MCF 10A (cell line): ENCODE data around the gene OR4C45. TPM values are rescaled to one million over a fixed set of nuclear protein-coding genes. Genes with fewer than 3 reads are reported as not detected.
A peak's percentile ranks its signal among the peaks of the same experiment; 100 is the strongest.
"Not testable (repeated sequence)": the region's sequence is repeated elsewhere in the genome, so short reads cannot be mapped to it uniquely, and the experiment has no call there.

ENCODE experiments used
- BruUV-seq: library from RNA; stranded (reverse); fragments of 400-500 nt; replicated peaks from 2 replicates; lab custom pipeline; 2021; lab: Mats Ljungman, UMichigan
- CTCF ChIA-PET: fragments of 300-600 bp; sonication (Branson Sonifier 250); formaldehyde crosslinking; extraction: SDS; loops from one replicate; lab custom pipeline; 2021; ENCODE audit warnings: antibody characterized with exemption, inconsistent platforms; lab: Yijun Ruan, JAX
- POLR2A ChIA-PET: fragments of 300-600, 350-650 bp; sonication (Branson Sonifier 250); formaldehyde crosslinking; extraction: SDS; loops from one replicate; lab custom pipeline; 2020; ENCODE audit warnings: antibody characterized with exemption, inconsistent platforms; lab: Yijun Ruan, JAX
- DNase-seq: peaks from one replicate; pipeline ENCODE4 v3.0.0-alpha.2; 2018; ENCODE audit not compliant: unreplicated experiment
- H3K27ac Mint-ChIP-seq: one replicate; pipeline ENCODE4 v1.8.0; 2022; ENCODE audit warnings: mild to moderate bottlenecking, low read depth, mixed read lengths; ENCODE audit not compliant: unreplicated experiment
- H3K27me3 Mint-ChIP-seq: one replicate; pipeline ENCODE4 v1.8.0; 2022; ENCODE audit warnings: mixed read lengths; ENCODE audit not compliant: insufficient read depth, unreplicated experiment
- H3K36me3 Mint-ChIP-seq: one replicate; pipeline ENCODE4 v1.8.0; 2022; ENCODE audit warnings: mild to moderate bottlenecking, moderate library complexity, mixed read lengths; ENCODE audit not compliant: insufficient read depth, unreplicated experiment
- H3K4me1 Mint-ChIP-seq: one replicate; pipeline ENCODE4 v1.8.0; 2022; ENCODE audit warnings: mixed read lengths; ENCODE audit not compliant: insufficient read depth, unreplicated experiment
- H3K4me3 Mint-ChIP-seq: one replicate; pipeline ENCODE4 v1.8.0; 2022; ENCODE audit warnings: mild to moderate bottlenecking, moderate library complexity, mixed read lengths; ENCODE audit not compliant: unreplicated experiment
- H3K9me3 Mint-ChIP-seq: one replicate; pipeline ENCODE4 v1.8.0; 2022; ENCODE audit warnings: mixed read lengths; ENCODE audit not compliant: unreplicated experiment
- intact Hi-C: fragments of 100-400 bp; cut with micrococcal nuclease; formaldehyde crosslinking; loops from 2 replicates; pipeline ENCODE4 v1.14.1; 2022
- total RNA-seq: library from RNA; stranded (reverse); gene quantifications from 2 replicates; pipeline ENCODE4 v1.2.3, GENCODE V29; 2022
- TF ChIP-seq, protein P1 (sequence below): fragments of 200-600 bp; IDR thresholded peaks from one replicate; pipeline ENCODE4 v1.8.0; 2022; ENCODE audit warnings: antibody characterized with exemption, mild to moderate bottlenecking; ENCODE audit not compliant: unreplicated experiment

Gene OR4C45
- total RNA-seq, 1 experiment from 2014 or later = not detected

- DNase-seq = peak; percentile 3
- CTCF ChIA-PET = no interaction called here
- BruUV-seq = no TSS peak
- H3K4me3 Mint-ChIP-seq = no peak overlapping the region
- H3K27ac Mint-ChIP-seq = no peak overlapping the region
- intact Hi-C loops = no loop called here
- H3K36me3 Mint-ChIP-seq = no peaks in the 10 kb centered on the region
- POLR2A ChIA-PET = no interaction called here
- H3K27me3 Mint-ChIP-seq = no peaks in the 10 kb centered on the region
- H3K4me1 Mint-ChIP-seq = no peaks in the 10 kb centered on the region
- H3K9me3 Mint-ChIP-seq = no peaks in the 10 kb centered on the region
- TF ChIP-seq, protein P1, sequence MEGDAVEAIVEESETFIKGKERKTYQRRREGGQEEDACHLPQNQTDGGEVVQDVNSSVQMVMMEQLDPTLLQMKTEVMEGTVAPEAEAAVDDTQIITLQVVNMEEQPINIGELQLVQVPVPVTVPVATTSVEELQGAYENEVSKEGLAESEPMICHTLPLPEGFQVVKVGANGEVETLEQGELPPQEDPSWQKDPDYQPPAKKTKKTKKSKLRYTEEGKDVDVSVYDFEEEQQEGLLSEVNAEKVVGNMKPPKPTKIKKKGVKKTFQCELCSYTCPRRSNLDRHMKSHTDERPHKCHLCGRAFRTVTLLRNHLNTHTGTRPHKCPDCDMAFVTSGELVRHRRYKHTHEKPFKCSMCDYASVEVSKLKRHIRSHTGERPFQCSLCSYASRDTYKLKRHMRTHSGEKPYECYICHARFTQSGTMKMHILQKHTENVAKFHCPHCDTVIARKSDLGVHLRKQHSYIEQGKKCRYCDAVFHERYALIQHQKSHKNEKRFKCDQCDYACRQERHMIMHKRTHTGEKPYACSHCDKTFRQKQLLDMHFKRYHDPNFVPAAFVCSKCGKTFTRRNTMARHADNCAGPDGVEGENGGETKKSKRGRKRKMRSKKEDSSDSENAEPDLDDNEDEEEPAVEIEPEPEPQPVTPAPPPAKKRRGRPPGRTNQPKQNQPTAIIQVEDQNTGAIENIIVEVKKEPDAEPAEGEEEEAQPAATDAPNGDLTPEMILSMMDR = no peak
Measured at GRCh38 chr11:50037251-50037650, 4.6 kb downstream of the OR4C45 start.

DNA sequence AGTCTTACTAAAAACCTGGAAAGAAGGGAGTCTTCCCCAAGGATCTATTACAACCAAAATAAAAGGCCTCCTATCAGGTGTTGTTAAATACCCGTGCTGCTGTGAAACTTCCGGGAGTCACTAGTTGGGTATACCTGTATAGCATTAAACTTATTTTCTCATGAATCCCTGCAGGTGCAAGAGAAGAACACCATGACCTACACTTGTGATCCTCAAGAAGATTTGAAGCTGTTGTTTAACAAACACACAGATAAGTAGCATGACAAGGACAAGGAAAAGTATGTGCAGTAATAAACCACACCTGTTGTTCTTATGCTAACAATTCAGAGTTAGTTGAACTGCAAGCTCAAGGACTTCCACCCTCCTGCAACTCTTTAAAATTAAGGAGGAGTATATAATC, 12.0 kb downstream of the OR4C45 start:
- intact Hi-C loops = no loop called here
- no TSS peak for BruUV-seq
- no peaks in the 10 kb centered on the region for H3K36me3 Mint-ChIP-seq
- POLR2A ChIA-PET = no interaction called here
- TF ChIP-seq, protein P1 = no peak
- no peaks in the 10 kb centered on the region for H3K27me3 Mint-ChIP-seq
- H3K4me1 Mint-ChIP-seq = no peaks in the 10 kb centered on the region
- H3K9me3 Mint-ChIP-seq = no peaks in the 10 kb centered on the region
- CTCF ChIA-PET = no interaction called here
- no peak for DNase-seq
- H3K27ac Mint-ChIP-seq = no peak overlapping the region
- no peak overlapping the region for H3K4me3 Mint-ChIP-seq

DNA sequence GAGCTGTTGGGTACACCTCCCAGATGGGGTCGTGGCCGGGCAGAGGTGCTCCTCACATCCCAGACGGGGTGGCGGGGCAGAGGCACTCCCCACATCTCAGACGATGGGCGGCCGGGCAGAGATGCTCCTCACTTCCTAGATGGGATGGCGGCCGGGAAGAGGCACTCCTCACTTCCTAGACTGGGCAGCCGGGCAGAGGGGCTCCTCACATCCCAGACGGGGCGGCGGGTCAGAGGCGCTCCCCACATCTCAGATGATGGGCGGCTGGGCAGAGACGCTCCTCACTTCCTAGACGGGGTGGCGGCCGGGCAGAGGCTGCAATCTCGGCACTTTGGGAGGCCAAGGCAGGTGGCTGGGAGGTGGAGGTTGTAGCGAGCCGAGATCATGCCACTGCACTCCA, 30.4 kb downstream of the OR4C45 start:
- intact Hi-C loops, DNase-seq, H3K27ac Mint-ChIP-seq, H3K4me3 Mint-ChIP-seq, BruUV-seq, H3K36me3 Mint-ChIP-seq, H3K9me3 Mint-ChIP-seq, H3K27me3 Mint-ChIP-seq, POLR2A ChIA-PET, H3K4me1 Mint-ChIP-seq: not testable (repeated sequence)
- CTCF ChIA-PET = interaction anchor here (0.6 kb wide), 1 partner anchor 40 kb away, joined by 3 read pairs; no protein-coding TSS in a partner anchor

DNA sequence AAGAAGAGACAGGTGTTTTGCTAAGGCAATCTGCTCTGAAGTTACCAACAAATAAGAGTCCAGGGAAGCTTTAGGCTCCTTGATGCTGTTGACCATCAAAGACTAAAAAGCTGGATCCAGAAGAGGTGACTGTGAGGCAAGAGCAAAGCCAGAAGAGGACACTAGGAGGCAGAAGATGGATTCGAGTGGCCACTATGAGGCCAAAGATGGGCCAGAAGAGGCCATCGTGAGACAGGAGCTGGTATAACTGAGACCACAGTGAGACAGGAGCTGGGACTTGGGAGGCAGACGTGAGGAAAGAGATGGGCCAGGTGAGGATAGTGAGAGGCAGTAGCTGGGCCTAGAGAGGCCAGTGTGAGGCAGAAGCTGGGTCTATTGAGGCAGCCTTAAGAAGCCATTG, 37.7 kb downstream of the OR4C45 start:
- CTCF ChIA-PET = interaction anchor here (0.6 to 1.2 kb wide), 4 partner anchors 29 to 138 kb away, joined by 3 read pairs; no protein-coding TSS in a partner anchor
- Mint-ChIP-seq H3K4me1 (peaks cover 10% of the 10 kb centered on the region), H3K36me3 (peaks cover 7% of the 10 kb centered on the region), H3K4me3 (no peak overlapping the region), H3K27ac (no peak overlapping the region), H3K9me3 (peaks cover 27% of the 10 kb centered on the region), H3K27me3 (no peaks in the 10 kb centered on the region)
- TF ChIP-seq, protein P1 = no peak
- intact Hi-C loops = no loop called here
- no peak for DNase-seq
- no TSS peak for BruUV-seq
- POLR2A ChIA-PET = interaction anchor here (0.7 kb wide), 1 partner anchor 24 kb away, joined by 3 read pairs; no protein-coding TSS in a partner anchor
